ENCODE results near the gene OR11H6.
"Not testable (repeated sequence)": the region's sequence is repeated elsewhere in the genome, so short reads cannot be mapped to it uniquely, and the experiment has no call there.

Gene OR11H6

DNA sequence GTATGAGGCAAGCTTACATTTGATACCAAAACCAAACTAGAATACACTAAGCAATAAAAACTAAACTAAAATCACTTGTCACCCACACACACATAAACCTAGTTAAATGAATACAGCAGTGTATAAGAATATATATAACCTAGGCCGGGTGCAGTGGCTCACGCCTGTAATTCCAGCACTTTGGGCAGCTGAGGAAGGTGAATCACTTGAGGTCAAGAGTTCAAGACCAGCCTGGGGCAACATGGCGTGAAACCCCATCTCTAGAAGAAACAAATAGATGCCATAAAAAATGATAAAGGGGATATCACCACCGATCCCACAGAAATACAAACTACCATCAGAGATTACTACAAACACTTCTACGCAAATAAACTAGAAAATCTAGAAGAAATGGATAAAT, 40.9 kb downstream of the OR11H6 start:
- not testable (repeated sequence) for DNase-seq (ENCODE audit: low spot score)

DNA sequence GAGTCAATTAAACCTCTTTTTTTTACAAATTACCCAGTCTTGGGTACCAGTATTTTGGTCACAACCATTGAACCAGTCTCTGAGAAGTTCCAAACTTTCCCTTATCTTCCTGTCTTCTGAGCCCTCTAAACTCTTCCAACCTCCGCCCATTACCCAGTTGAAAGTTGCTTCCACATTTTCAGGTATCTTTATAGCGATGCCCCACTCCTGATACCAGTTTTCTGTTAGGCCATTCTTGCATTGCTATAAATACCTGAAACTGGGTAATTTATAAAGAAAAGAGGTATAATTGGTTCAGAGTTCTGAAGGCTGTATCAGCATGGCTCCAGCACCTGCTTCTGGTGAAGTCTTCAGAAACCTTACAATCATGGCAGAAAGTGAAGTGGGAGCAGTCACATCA, 50.6 kb downstream of the OR11H6 start:
- no peak for DNase-seq (ENCODE audit: low spot score)
